Mesothelial cell of epicardium (in vitro differentiated cells): ENCODE measurements around the gene RILPL1. TPM values are rescaled to one million over a fixed set of nuclear protein-coding genes. Genes with fewer than 3 reads are reported as not detected.

Experiments
- DNase-seq, 2 experiments: peaks; one replicate each; pipeline ENCODE4 v3.0.0; 2021; ENCODE audit warnings: low spot score in 2 of 2; ENCODE audit not compliant: unreplicated experiment in 2 of 2
- H3K27ac Mint-ChIP-seq: 2 replicates; pipeline ENCODE4 v1.8.0; 2021; ENCODE audit warnings: mixed read lengths
- H3K27me3 Mint-ChIP-seq: 2 replicates; pipeline ENCODE4 v1.8.0; 2021; ENCODE audit warnings: low read depth, mixed read lengths
- H3K36me3 Mint-ChIP-seq: 2 replicates; pipeline ENCODE4 v1.8.0; 2021; ENCODE audit warnings: mixed read lengths
- H3K4me1 Mint-ChIP-seq: 2 replicates; pipeline ENCODE4 v1.8.0; 2021; ENCODE audit warnings: mixed read lengths
- H3K4me3 Mint-ChIP-seq: 2 replicates; pipeline ENCODE4 v1.8.0; 2021; ENCODE audit warnings: mild to moderate bottlenecking, moderate library complexity, mixed read lengths
- H3K9me3 Mint-ChIP-seq: 2 replicates; pipeline ENCODE4 v1.8.0; 2021; ENCODE audit warnings: mixed read lengths
- total RNA-seq: library from RNA; stranded (reverse); gene quantifications from 3 replicates; pipeline ENCODE4 v1.2.1, GENCODE V29; 2021
- TF ChIP-seq, protein P1 (sequence below): fragments of 200-600 bp; sonication (generic); IDR thresholded peaks from one replicate; pipeline ENCODE4 v1.5.0; 2021; ENCODE audit warnings: antibody characterized with exemption; ENCODE audit not compliant: unreplicated experiment

RILPL1 gene
- total RNA-seq, 1 donor from 2014 or later = 45.4 TPM

DNA sequence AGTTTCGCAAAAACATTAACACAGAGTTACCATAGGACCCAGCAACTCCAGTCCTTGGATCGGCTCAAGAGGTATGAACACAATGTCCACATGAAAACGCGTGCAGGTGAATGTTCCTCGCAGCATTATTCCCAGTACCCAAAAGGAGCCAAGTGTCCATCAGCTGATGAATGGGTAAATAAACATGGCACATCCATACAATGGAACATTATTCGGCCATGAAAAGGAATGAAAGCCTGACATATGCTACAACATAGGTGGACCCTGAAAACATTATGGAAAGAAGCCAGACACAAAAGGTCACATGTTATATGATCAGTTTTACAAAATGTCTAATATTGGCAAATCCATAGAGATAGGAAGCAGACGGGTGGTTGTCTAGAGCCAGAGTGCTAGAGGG, 9.1 kb downstream of the RILPL1 start:
- TF ChIP-seq, protein P1, sequence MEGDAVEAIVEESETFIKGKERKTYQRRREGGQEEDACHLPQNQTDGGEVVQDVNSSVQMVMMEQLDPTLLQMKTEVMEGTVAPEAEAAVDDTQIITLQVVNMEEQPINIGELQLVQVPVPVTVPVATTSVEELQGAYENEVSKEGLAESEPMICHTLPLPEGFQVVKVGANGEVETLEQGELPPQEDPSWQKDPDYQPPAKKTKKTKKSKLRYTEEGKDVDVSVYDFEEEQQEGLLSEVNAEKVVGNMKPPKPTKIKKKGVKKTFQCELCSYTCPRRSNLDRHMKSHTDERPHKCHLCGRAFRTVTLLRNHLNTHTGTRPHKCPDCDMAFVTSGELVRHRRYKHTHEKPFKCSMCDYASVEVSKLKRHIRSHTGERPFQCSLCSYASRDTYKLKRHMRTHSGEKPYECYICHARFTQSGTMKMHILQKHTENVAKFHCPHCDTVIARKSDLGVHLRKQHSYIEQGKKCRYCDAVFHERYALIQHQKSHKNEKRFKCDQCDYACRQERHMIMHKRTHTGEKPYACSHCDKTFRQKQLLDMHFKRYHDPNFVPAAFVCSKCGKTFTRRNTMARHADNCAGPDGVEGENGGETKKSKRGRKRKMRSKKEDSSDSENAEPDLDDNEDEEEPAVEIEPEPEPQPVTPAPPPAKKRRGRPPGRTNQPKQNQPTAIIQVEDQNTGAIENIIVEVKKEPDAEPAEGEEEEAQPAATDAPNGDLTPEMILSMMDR = no peak
- Mint-ChIP-seq H3K27me3 (no peaks in the 10 kb centered on the region), H3K27ac (no peak overlapping the region), H3K9me3 (peaks cover 4% of the 10 kb centered on the region), H3K36me3 (peaks cover 45% of the 10 kb centered on the region), H3K4me1 (peaks cover 8% of the 10 kb centered on the region), H3K4me3 (no peak overlapping the region)
- DNase-seq = no peak

DNA sequence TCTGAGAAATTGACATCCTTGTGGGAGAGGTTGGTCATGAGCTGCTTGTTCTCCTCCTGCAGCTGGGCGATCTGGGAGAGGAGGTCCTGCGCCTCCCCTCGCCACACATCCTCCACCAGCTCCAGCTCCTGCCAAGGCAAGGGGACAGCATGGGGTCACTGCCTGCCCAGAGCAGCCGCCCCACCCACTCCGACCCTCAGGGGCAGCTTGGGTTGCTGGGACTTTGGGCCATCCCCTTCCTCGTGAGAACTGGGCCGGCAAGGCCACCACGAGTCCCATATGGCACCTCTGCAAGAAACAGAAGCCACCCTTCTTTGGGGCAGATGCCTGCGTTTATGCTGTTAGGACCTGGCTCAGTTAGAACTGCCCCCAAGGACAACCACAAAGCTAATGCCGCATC, 10.0 kb downstream of the RILPL1 start:
- no peak overlapping the region for H3K4me3 Mint-ChIP-seq
- H3K4me1 Mint-ChIP-seq = peaks cover 13% of the 10 kb centered on the region
- H3K9me3 Mint-ChIP-seq = peaks cover 4% of the 10 kb centered on the region
- DNase-seq = no peak
- peaks cover 40% of the 10 kb centered on the region for H3K36me3 Mint-ChIP-seq
- no peaks in the 10 kb centered on the region for H3K27me3 Mint-ChIP-seq
- TF ChIP-seq, protein P1 = no peak
- no peak overlapping the region for H3K27ac Mint-ChIP-seq

DNA sequence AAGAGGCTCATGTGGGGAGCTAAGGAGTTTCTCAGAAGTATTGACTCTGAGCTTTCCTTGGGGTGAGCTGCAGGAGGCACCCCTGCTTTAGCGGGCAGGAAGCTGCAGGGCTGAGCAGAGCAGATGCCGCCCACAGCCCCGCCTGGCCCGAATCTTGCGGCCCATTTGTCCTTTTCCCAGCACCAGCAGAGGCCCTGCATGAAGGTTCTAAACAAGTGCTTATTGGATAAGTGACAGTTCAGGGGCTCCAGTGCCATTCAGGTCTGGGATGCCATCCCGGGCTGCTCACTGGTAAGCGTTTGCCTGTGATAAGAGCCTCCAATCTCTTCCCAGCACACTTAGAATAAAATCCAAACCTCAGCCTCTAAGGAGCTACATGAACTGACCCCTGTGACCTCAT, 11.4 kb downstream of the RILPL1 start:
- H3K27ac Mint-ChIP-seq = no peak overlapping the region
- H3K36me3 Mint-ChIP-seq = peaks cover 42% of the 10 kb centered on the region
- no peaks in the 10 kb centered on the region for H3K27me3 Mint-ChIP-seq
- peaks cover 4% of the 10 kb centered on the region for H3K9me3 Mint-ChIP-seq
- TF ChIP-seq, protein P1 = no peak
- no peak overlapping the region for H3K4me3 Mint-ChIP-seq
- peaks cover 13% of the 10 kb centered on the region for H3K4me1 Mint-ChIP-seq
- no peak for DNase-seq

DNA sequence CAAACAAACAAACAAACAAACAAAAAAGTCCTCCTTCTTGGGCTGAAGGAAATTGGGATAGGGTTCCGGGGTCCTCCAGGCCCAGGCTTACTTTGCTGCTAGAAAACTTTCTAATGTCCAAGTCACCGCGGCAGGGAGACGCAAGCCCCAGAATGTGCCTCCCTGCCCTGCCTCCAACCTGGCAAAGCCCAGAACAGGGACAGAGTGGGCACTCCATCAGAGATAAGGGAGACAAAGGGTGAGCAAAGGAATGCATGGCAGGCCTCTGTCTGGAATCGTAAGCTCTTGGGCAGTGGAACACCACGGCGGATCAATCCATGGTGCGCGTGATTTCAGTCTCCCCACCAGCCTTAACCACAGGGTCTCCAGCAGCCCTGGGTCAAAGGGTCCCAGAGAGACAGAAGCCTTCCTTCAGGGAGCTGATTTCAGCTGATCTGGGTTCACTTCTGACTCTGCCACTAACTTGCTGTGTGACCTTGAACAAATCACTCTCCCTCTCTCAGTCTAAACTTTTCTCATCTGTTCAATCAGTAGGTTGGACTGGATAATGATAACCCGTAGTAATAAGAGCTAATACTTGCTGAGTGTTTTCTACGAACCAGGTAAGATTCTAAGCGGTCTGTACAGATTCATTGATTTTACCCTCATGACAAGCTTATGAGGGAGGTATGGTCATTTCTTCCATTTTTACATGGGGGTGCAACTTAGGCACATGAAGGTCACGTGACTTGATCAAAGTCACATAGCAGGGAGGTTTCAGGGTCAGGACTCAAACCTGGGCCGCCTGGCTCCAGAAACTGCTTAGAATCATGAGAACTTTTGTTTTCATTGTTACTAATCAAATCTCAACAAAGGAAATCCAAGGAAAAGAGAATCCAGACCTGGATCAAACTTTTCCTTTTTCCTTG, 12.7 kb downstream of the RILPL1 start:
- Mint-ChIP-seq H3K27me3 (no peaks in the 10 kb centered on the region), H3K9me3 (peaks cover 4% of the 10 kb centered on the region), H3K4me1 (peaks cover 18% of the 10 kb centered on the region), H3K27ac (peak overlapping the region; percentile 98), H3K4me3 (no peak overlapping the region), H3K36me3 (peaks cover 51% of the 10 kb centered on the region)
- no peak for DNase-seq
- TF ChIP-seq, protein P1 = no peak

DNA sequence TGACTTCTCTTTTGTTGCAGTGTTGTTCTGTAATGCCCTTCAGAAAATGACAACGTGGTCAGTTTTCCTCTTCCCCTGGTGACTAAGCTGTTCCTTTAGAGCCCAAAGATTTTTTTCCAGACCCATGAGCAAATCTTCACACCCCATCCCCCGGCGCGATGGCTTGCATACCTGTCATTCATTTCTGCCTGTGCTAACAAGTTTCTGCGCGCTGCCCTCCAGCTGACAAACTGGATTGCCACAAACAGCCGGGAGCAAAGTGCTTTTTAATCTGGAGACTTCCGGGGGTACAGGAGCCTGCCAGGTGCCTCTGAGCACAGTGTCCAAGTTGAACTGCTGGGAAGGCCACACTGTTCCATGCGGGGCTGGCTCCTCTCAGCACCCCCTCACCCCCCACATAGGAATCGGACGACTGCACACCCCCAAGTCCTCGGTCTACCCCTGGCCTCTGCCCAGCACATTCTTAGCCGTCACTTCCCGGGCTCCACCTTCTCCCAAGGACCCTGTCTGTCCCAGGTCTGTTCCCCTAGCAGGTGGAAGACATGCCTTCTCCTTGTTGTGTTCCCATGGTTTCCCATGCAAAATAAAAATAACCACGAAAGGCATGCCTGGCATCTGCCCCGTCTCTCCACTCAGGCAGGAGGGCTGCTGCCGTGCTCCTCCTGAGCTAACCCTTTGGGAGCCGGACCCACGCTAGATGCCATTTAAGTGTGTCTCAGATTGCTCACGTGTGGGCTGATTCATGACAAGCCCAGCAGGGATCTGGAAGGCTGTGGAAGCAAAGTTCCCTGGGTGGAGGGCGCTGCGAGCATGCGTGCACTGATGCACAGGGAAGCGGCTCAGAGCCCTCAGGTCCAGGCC, 14.1 kb downstream of the RILPL1 start:
- H3K27ac Mint-ChIP-seq = peak overlapping the region; percentile 98
- no peaks in the 10 kb centered on the region for H3K27me3 Mint-ChIP-seq
- DNase-seq = peak in 1 of 2 experiments; percentile 59
- H3K4me1 Mint-ChIP-seq = peaks cover 18% of the 10 kb centered on the region
- peaks cover under 1% of the 10 kb centered on the region for H3K9me3 Mint-ChIP-seq
- H3K4me3 Mint-ChIP-seq = peak overlapping the region; percentile 19
- TF ChIP-seq, protein P1 = no peak
- peaks cover 46% of the 10 kb centered on the region for H3K36me3 Mint-ChIP-seq
